GM18526 (cell line): Measurements from ENCODE around the gene ZNF521.

ENCODE experiments used
- POLR2A ChIP-seq: IDR thresholded peaks from 3 replicates; pipeline ENCODE4 v1.6.1; 2011; ENCODE audit not compliant: insufficient read length; ENCODE audit errors: extremely low read depth

Gene ZNF521

DNA sequence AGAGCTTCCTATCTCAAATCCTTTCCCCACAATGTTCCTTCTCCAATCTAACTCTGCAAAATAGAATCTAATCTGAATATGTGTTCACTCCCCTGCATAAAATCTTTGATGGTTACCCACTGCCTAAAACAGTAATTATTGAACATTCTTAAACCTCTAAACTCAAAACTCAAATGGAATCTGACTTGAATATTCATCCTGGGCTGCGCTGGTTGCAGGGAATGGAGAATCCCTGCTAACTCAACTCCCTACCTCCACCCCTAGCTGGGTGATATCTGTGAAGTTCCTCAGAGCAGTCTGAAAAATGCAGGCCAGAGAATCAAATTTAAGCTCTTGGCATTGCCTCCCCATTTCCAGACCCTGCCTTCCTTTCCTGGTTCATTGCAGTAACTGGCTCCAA, 44.8 kb downstream of the ZNF521 start:
- TF ChIP-seq POLR2A: no peak

GRCh38 chr18:25306671-25307070, 45.3 kb downstream of the ZNF521 start:
- no peak for TF ChIP-seq POLR2A

GRCh38 chr18:25305584-25305983, 46.4 kb downstream of the ZNF521 start:
- TF ChIP-seq POLR2A: no peak

DNA sequence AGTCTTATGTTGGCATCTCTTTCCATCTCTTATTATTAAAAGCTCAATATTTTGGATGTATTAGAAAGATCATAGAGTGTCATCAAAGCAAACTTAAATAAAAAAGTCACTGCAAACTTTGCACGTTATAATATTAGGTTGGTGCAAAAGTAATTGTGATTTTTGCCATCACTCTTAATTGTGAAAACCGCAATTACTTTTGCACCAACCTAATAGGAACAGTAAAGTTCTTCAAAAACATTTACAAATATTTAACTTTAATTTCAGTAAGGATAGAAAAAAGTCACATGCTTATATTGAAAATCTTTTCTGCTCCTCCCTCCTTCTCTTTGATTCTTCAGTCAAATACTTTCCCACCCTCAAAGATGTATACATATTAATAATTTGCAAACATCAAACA, 51.5 kb downstream of the ZNF521 start:
- no peak for TF ChIP-seq POLR2A

DNA sequence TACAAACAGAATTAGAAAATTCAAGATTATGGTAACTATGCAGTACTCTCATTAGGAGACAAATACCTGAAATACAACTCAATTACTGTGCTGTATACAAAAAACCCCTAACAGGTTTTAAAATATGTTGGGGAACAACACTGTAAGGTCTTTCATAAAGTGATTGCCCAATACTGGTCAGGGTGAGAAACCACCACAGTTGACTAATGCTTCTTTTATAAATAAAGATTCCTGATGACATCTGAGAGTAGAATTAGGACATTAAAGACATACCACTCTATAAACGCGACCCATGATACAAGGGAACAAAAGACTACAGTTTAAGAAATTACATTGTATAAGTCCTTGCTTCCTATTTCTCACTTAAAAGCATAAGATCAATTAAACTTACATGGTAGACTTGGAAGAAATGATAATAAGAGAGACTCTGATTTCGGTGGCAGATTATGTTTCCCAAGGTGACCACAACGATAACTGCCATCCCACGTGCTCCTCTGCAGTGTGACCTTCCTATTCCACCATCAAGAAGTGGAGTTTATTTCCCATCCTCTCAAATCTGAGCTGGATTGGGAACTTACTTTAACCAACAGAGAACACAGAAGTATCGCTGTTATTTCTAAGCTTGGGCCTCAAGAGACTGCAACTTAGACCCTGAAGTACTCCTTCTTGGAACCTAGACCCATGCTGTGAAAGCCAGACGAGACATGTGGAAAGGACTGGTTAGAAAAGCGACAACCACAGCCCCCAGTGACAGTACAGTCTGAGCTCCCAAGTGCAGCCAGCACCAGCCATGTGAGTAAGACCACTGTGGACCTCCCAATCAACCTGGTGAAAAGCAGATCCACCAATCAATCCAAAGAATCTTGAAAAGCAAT, 52.3 kb downstream of the ZNF521 start:
- no peak for TF ChIP-seq POLR2A

DNA sequence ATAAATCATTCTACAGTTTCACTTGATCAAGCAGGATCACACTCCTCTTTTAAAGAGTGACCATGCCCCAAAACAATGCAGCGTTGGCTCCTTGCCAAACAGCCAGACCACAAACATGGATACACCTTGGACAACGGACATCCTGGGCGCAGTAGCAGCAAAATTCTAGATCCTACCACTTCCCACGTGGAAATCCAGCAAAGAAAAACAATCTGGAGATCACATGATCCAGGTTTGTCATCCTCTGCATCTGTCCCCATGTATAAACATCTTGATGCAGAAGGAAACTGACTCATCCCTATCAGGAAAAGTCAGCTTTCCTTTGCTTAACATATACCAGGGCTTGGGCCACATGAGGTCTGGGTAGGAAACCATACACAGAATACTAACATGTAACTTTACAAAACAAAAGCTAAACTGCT, 53.1 kb downstream of the ZNF521 start:
- no peak for TF ChIP-seq POLR2A

GRCh38 chr18:25295624-25296138, 56.3 kb downstream of the ZNF521 start:
- no peak for TF ChIP-seq POLR2A

GRCh38 chr18:25291150-25291549, 60.8 kb downstream of the ZNF521 start:
- TF ChIP-seq POLR2A: no peak

- no peak for TF ChIP-seq POLR2A
Observed at GRCh38 chr18:25289001-25289631, 62.9 kb downstream of the ZNF521 start.

GRCh38 chr18:25288340-25288938, 63.5 kb downstream of the ZNF521 start:
- TF ChIP-seq POLR2A: no peak

DNA sequence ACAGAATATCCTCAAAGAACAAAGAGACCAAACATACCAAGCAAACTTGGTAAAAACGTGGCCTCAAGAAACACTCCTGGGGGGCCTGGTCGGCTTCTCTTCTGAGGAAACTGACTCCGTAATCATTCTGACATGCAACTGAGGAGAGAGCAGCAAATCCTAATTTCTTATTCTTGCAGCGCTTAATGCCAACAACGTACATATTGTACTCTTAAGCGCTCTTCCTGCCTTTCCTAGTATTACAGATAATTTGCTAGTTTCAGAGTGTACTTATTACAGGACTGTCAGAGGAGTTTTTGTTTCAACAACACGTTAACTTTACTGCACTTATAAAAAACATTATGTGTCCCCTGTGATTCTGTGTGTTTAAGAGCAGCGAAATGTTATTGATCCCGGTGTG, 64.9 kb downstream of the ZNF521 start:
- TF ChIP-seq POLR2A: no peak

- TF ChIP-seq POLR2A: no peak
Observed at GRCh38 chr18:25284861-25285550, 67.0 kb downstream of the ZNF521 start.

- TF ChIP-seq POLR2A: no peak
Observed at GRCh38 chr18:25284281-25284680, 67.7 kb downstream of the ZNF521 start.

DNA sequence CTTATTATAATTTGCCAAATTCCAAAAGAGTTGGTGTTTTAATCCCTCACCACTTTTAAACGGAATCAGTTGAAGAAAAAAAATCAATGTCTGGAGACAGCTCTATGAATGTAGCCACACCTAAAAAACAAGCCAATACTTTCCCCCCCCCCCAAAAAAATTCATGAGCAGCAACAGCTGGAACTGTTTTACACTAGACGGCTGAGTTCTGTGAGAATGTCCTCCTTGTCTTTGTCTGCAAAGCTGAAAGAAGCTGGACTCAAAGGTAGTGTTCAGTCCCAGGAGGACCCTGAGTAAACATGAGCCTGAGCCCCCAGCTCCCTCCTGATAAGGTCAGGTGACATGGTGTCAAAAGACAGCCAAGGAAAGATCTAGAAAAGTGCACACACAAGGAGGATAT, 68.2 kb downstream of the ZNF521 start:
- no peak for TF ChIP-seq POLR2A
